Endothelial cell of umbilical vein (primary cell): ENCODE measurements around the gene NTSR1. TPM values are rescaled to one million over a fixed set of nuclear protein-coding genes. Genes with fewer than 3 reads are reported as not detected.

ENCODE experiments used
- BruUV-seq: library from RNA; stranded (reverse); fragments of 400-500 nt; replicated peaks from 2 replicates; lab custom pipeline; 2021; lab: Mats Ljungman, UMichigan
- CTCF ChIA-PET: fragments of 300-600, 350-600 bp; sonication (Branson Sonifier 250); formaldehyde crosslinking; loops from one replicate; lab custom pipeline; 2021; ENCODE audit warnings: antibody characterized with exemption, inconsistent platforms; lab: Charles Lee
- POLR2A ChIA-PET: fragments of 300-600, 350-600 bp; sonication (Branson Sonifier 250); formaldehyde crosslinking; loops from one replicate; lab custom pipeline; 2021; ENCODE audit warnings: antibody characterized with exemption, inconsistent platforms; lab: Charles Lee
- DNase-seq: peaks from one replicate; pipeline ENCODE4 v3.0.0-alpha.2; 2011; ENCODE audit warnings: low read depth, low spot score
- FAIRE-seq: peaks from 2 replicates; lab custom pipeline; 2011; peaks lifted over from hg19 to GRCh38; lab: Jason Lieb, UNC
- H2AFZ ChIP-seq: 2 replicates; pipeline ENCODE4 v1.6.0; 2012; ENCODE audit warnings: low read depth, low read length, control low read depth, inconsistent platforms
- H3K27ac ChIP-seq: 2 replicates; pipeline ENCODE4 v1.5.1; 2011; ENCODE audit warnings: low read depth, mild to moderate bottlenecking, control low read depth, low read length, moderate library complexity; ENCODE audit not compliant: insufficient read depth
- H3K27me3 ChIP-seq, 2 experiments: 2 replicates each; pipeline versions ENCODE4 v1.6.0 to v1.6.1; 2011; ENCODE audit warnings: low read length in 2 of 2, mixed read lengths in 1 of 2; ENCODE audit not compliant: control insufficient read depth in 2 of 2, insufficient read depth in 2 of 2
- H3K36me3 ChIP-seq, 2 experiments: 2 replicates in 1 of 2; 3 replicates in 1 of 2; pipeline ENCODE4 v1.5.1; 2011; ENCODE audit warnings: low read length in 2 of 2, mild to moderate bottlenecking in 1 of 2, moderate library complexity in 1 of 2; ENCODE audit not compliant: control insufficient read depth in 2 of 2, insufficient read depth in 2 of 2; ENCODE audit errors: extremely low read depth in 1 of 2
- H3K4me1 ChIP-seq: 3 replicates; pipeline ENCODE4 v1.5.1; 2011; ENCODE audit warnings: mild to moderate bottlenecking, low read length; ENCODE audit not compliant: control insufficient read depth, insufficient read depth; ENCODE audit errors: extremely low read depth
- H3K4me2 ChIP-seq: 2 replicates; pipeline ENCODE4 v1.6.1; 2011; ENCODE audit warnings: low read length, control low read depth, mixed read lengths; ENCODE audit not compliant: insufficient read depth
- H3K4me3 ChIP-seq, 3 experiments: fragments of 200-600 bp in 1 of 3; sonication (generic), shearing (Covaris generic) in 1 of 3; replicated peaks in 1 of 3; 2 replicates each; pipeline ENCODE4 v1.5.1; 2011 to 2016; ENCODE audit warnings: control low read depth in 3 of 3, low read length in 3 of 3, mild to moderate bottlenecking in 2 of 3, inconsistent platforms in 1 of 3, low read depth in 1 of 3, moderate library complexity in 1 of 3; ENCODE audit not compliant: insufficient read depth in 1 of 3
- H3K79me2 ChIP-seq: 2 replicates; pipeline ENCODE4 v1.6.0; 2012; ENCODE audit warnings: low read length, inconsistent platforms; ENCODE audit not compliant: control insufficient read depth, insufficient read depth
- H3K9ac ChIP-seq: replicated peaks from 2 replicates; pipeline ENCODE3; 2011; ENCODE audit warnings: low read length, control low read depth; ENCODE audit not compliant: insufficient read depth; ENCODE audit errors: extremely low read depth
- H3K9me1 ChIP-seq: replicated peaks from 3 replicates; pipeline ENCODE4 v1.6.0; 2011; ENCODE audit warnings: mild to moderate bottlenecking, low read length; ENCODE audit not compliant: control insufficient read depth, insufficient read depth; ENCODE audit errors: extremely low read depth
- H3K9me3 ChIP-seq: replicated peaks from 2 replicates; pipeline ENCODE4 v1.5.1; 2012; ENCODE audit warnings: low read length, inconsistent platforms; ENCODE audit not compliant: control insufficient read depth, insufficient read depth
- H4K20me1 ChIP-seq: replicated peaks from 2 replicates; pipeline ENCODE3; 2011; ENCODE audit warnings: mild to moderate bottlenecking, low read length; ENCODE audit not compliant: control insufficient read depth, insufficient read depth; ENCODE audit errors: extremely low read depth
- EZH2 ChIP-seq: IDR thresholded peaks from 2 replicates; pipeline ENCODE4 v1.6.1; 2012; ENCODE audit warnings: borderline replicate concordance, low read depth, mild to moderate bottlenecking, moderate library complexity, low read length, inconsistent platforms; ENCODE audit not compliant: severe bottlenecking
- FOS ChIP-seq: IDR thresholded peaks from 2 replicates; pipeline ENCODE4 v1.6.1; 2011; ENCODE audit warnings: mild to moderate bottlenecking, low read length, moderate library complexity, borderline replicate concordance; ENCODE audit not compliant: insufficient read depth
- GATA2 ChIP-seq: IDR thresholded peaks from 2 replicates; pipeline ENCODE4 v1.7.0; 2011; ENCODE audit warnings: low read depth, mild to moderate bottlenecking, moderate library complexity, mixed read lengths, low read length; ENCODE audit not compliant: insufficient read length, insufficient read depth
- JUN ChIP-seq: IDR thresholded peaks from 2 replicates; pipeline ENCODE4 v1.6.1; 2011; ENCODE audit warnings: borderline replicate concordance, low read depth; ENCODE audit not compliant: insufficient read length, insufficient read depth
- MYC ChIP-seq: IDR thresholded peaks from one replicate; pipeline ENCODE4 v1.6.1; 2011; ENCODE audit warnings: mild to moderate bottlenecking, low read depth, low read length
- POLR2A ChIP-seq: IDR thresholded peaks from 2 replicates; pipeline ENCODE4 v1.6.1; 2012; ENCODE audit warnings: low read depth, mild to moderate bottlenecking, control low read depth, low read length
- POLR2AphosphoS5 ChIP-seq: IDR thresholded peaks from 2 replicates; pipeline ENCODE4 v1.6.1; 2012; ENCODE audit warnings: low read depth, mild to moderate bottlenecking, control low read depth, low read length, moderate library complexity; ENCODE audit not compliant: insufficient read depth
- dilution Hi-C: fragments of 300-500 bp; cut with MboI; formaldehyde crosslinking; loops from one replicate; pipeline ENCODE4 v1.15.0; 2019; ENCODE audit warnings: low sequenced_read_pairs; ENCODE audit not compliant: extremely low pct_ligation_motif_present
- intact Hi-C: fragments of 100-400 bp; cut with micrococcal nuclease; formaldehyde crosslinking; loops from one replicate; pipeline ENCODE4 v1.10.0; 2022
- polyA plus RNA-seq, 4 experiments: library from polyadenylated mRNA; depleted of rRNA in 3 of 4; stranded (reverse) in 3 of 4; unstranded in 1 of 4; fragments of >200 nt; gene quantifications; 2 replicates each; pipeline versions ENCODE4 v1.2.1 to v1.2.3, GENCODE V29; 2011 to 2012; ENCODE audit warnings: missing spikeins in 1 of 4
- total RNA-seq: library from RNA; stranded (reverse); gene quantifications from 2 replicates; pipeline ENCODE4 v1.2.3, GENCODE V29; 2021
- TF ChIP-seq, protein P1 (sequence below): IDR thresholded peaks from 2 replicates; pipeline ENCODE4 v1.6.1; 2011; ENCODE audit not compliant: insufficient read depth, insufficient read length
- TF ChIP-seq, protein P2 (sequence below), 2 donors: IDR thresholded peaks; 1 replicate in 1 of 2; 2 replicates in 1 of 2; pipeline ENCODE4 v1.5.1; 2011; ENCODE audit warnings: low read length in 2 of 2, mild to moderate bottlenecking in 2 of 2, moderate library complexity in 2 of 2, control low read depth in 1 of 2, inconsistent platforms in 1 of 2, low read depth in 1 of 2; ENCODE audit not compliant: insufficient read depth in 1 of 2; ENCODE audit errors: extremely low read depth in 1 of 2

The NTSR1 gene
- total and polyA plus RNA-seq, 2 donors (not counting 3 experiments of a cell fraction or from before 2014, with no cell fraction given): 0.14 to 2.1 TPM

DNA sequence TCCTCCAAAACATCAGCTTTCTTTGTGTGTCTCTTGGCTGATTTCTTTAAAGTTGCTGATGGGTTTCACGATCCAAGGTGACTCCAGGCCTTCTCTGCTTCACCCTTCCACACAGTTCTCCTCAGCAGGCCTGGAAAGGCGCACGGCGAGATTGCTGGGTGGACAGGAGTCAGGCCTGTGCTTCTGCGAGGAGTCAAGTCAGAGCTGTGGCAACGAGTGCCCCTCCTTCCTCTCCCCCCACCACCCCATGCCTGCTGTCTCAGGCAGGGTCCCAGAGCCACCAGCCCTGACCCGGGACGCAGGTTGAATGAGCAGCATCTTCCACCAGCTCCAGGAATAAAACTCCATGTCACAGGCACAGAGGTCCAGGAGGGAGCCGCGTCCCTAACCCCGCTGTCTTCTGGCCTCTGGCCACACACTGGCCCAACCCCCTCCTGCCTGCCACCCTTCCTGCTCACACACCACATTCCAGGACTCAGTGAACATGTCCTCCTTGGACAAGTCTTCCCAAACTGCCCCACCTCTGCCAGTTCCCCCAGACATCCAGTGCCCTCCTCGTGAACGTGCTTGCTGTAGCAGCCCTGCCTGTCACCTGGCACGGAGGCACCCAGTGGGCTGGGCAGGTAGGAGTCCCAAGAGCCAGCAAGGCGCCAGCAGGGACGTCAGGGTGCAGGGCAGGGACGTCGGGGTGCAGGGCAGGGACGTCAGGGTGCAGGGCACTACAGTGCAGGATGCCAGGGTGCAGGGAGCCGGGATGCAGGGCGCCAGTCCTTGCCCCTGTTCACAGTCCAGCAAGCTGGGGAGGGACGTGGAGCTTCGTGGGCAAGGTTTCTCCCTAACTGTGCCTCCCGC, 7.2 kb upstream of the NTSR1 start:
- BruUV-seq: no TSS peak
- Histone ChIP-seq H3K4me3 (no peak overlapping the region), H3K9me1 (no peaks in the 10 kb centered on the region), H3K9ac (no peak overlapping the region), H2AFZ (no peak overlapping the region), H4K20me1 (no peaks in the 10 kb centered on the region), H3K9me3 (no peaks in the 10 kb centered on the region), H3K4me2 (no peak overlapping the region), H3K27ac (no peak overlapping the region), H3K79me2 (no peaks in the 10 kb centered on the region), H3K36me3 (no peaks in the 10 kb centered on the region), H3K4me1 (peaks cover 26% of the 10 kb centered on the region), H3K27me3 (no peaks in the 10 kb centered on the region)
- dilution Hi-C loops (no loop called here), intact Hi-C loops (loop anchor here (2.0 kb wide), 1 partner anchor 13 kb away; no protein-coding TSS in a partner anchor)
- TF ChIP-seq, protein P1, sequence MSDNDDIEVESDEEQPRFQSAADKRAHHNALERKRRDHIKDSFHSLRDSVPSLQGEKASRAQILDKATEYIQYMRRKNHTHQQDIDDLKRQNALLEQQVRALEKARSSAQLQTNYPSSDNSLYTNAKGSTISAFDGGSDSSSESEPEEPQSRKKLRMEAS: no peak
- DNase-seq: no peak
- FAIRE-seq: no peak
- ChIA-PET CTCF (interaction anchor here (1.0 to 3.3 kb wide), 3 partner anchors 13 to 89 kb away, joined by 3 to 98 read pairs (median 3); no protein-coding TSS in a partner anchor), POLR2A (no interaction called here)

DNA sequence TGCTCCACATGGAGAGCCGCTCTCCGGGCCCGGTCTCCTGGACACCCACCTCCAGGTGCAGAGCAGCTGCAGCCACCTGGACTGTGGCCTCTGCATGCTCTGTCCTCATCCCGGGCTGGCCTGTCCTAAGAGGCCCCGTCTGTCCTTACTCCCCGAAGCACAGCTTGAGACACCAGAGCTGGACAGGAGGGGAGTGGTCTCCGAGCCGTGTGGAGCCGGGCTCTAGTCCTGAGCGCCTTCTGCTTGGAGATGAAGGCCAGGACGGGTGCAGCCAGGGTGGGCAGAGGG, 6.7 kb upstream of the NTSR1 start:
- H3K9me3 ChIP-seq: no peaks in the 10 kb centered on the region
- H3K4me3 ChIP-seq: no peak overlapping the region
- no peaks in the 10 kb centered on the region for H3K9me1 ChIP-seq
- no peaks in the 10 kb centered on the region for H3K27me3 ChIP-seq
- no peak overlapping the region for H3K27ac ChIP-seq
- H3K36me3 ChIP-seq: no peaks in the 10 kb centered on the region
- H4K20me1 ChIP-seq: no peaks in the 10 kb centered on the region
- intact Hi-C loops (loop anchor here (2.0 kb wide), 1 partner anchor 13 kb away; no protein-coding TSS in a partner anchor), dilution Hi-C loops (no loop called here)
- peaks cover 26% of the 10 kb centered on the region for H3K4me1 ChIP-seq
- H3K4me2 ChIP-seq: no peak overlapping the region
- ChIA-PET POLR2A (no interaction called here), CTCF (interaction anchor here (1.7 to 3.3 kb wide), 5 partner anchors 13 to 88 kb away, joined by 3 to 98 read pairs (median 19); no protein-coding TSS in a partner anchor)
- BruUV-seq: no TSS peak
- FAIRE-seq (no peak), DNase-seq (no peak)
- H3K9ac ChIP-seq: no peak overlapping the region
- H3K79me2 ChIP-seq: no peaks in the 10 kb centered on the region
- TF ChIP-seq, protein P2, sequence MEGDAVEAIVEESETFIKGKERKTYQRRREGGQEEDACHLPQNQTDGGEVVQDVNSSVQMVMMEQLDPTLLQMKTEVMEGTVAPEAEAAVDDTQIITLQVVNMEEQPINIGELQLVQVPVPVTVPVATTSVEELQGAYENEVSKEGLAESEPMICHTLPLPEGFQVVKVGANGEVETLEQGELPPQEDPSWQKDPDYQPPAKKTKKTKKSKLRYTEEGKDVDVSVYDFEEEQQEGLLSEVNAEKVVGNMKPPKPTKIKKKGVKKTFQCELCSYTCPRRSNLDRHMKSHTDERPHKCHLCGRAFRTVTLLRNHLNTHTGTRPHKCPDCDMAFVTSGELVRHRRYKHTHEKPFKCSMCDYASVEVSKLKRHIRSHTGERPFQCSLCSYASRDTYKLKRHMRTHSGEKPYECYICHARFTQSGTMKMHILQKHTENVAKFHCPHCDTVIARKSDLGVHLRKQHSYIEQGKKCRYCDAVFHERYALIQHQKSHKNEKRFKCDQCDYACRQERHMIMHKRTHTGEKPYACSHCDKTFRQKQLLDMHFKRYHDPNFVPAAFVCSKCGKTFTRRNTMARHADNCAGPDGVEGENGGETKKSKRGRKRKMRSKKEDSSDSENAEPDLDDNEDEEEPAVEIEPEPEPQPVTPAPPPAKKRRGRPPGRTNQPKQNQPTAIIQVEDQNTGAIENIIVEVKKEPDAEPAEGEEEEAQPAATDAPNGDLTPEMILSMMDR (IDR thresholded peaks at IDR 0.05; ENCODE audit: extremely low read depth in 1 of 2, insufficient read depth in 1 of 2, low read depth in 1 of 2, low read length in 2 of 2): no peak
- TF ChIP-seq, protein P1: no peak
- TF ChIP-seq JUN (no peak), GATA2 (no peak), POLR2A (no peak), EZH2 (no peak), MYC (no peak), FOS (no peak), POLR2AphosphoS5 (no peak)
- H2AFZ ChIP-seq: no peak overlapping the region
